ENCODE results near the gene DHX16. TPM values are rescaled to one million over a fixed set of nuclear protein-coding genes. Genes with fewer than 3 reads are reported as not detected.

The DHX16 gene
- total and polyA plus RNA-seq, 9 of the 15 experiments (the other 6 are each of a cell fraction or from before 2014, with no cell fraction given) = 14.6 to 66.1 (median 47.5) TPM

- TF ChIP-seq ZNF175 (CRISPR knock-in tag; IDR thresholded peaks at IDR 0.05; ENCODE audit: low read depth) = no peak
- TF ChIP-seq ZNF318 (IDR thresholded peaks at IDR 0.05; ENCODE audit: borderline replicate concordance in 1 of 2, low read depth in 1 of 2) = no peak
- TF ChIP-seq NFYB (IDR thresholded peaks at IDR 0.05; ENCODE audit: extremely low read depth, insufficient read length) = no peak
- peak; percentile 63; the same call in 1 of the 2 replicates for TF ChIP-seq ZBTB49 (CRISPR knock-in tag; IDR thresholded peaks at IDR 0.05; ENCODE audit: borderline replicate concordance)
- TF ChIP-seq SMARCE1 (IDR thresholded peaks at IDR 0.05) = no peak
- no peak; the same call in 1 of the 2 replicates for TF ChIP-seq ZC3H4 (CRISPR knock-in tag; IDR thresholded peaks at IDR 0.05; ENCODE audit: borderline replicate concordance)
- peak; percentile 91; the same call in 1 of the 2 replicates for TF ChIP-seq FOXO4 (CRISPR knock-in tag; IDR thresholded peaks at IDR 0.05)
- TF ChIP-seq RBM14 (IDR thresholded peaks at IDR 0.05; ENCODE audit: borderline replicate concordance, insufficient read depth, low read depth, low read length) = 0 out of 2 replicates have a peak, but pooled peaks have one; percentile 56
- TF ChIP-seq TOE1 (IDR thresholded peaks at IDR 0.05; ENCODE audit: borderline replicate concordance) = peak; percentile 71
- TF ChIP-seq TOE1 (CRISPR knock-in tag; IDR thresholded peaks at IDR 0.05; ENCODE audit: borderline replicate concordance, low read depth) = peak; percentile 68; the same call in 1 of the 2 replicates
- no peak for TF ChIP-seq ZNF77 (CRISPR knock-in tag; IDR thresholded peaks at IDR 0.05)
- no peak for TF ChIP-seq ZC3H8 (IDR thresholded peaks at IDR 0.05)
These were observed 48.6 kb upstream of the DHX16 start (continued) for GRCh38 chr6:30721198-30722024.

Measured in K562 (cell line).